PC-3 (cell line): ENCODE results near the gene BCAR3. TPM values are rescaled to one million over a fixed set of nuclear protein-coding genes. Genes with fewer than 3 reads are reported as not detected.

Experiments used
- ATAC-seq: fragments of 200-7000 bp; cut with Tn5 transposase; 2 replicates; pipeline ENCODE4 v1.9.1; 2020; ENCODE audit warnings: mild to moderate bottlenecking, moderate library complexity
- BruUV-seq: library from RNA; stranded (reverse); fragments of 400-500 nt; replicated peaks from 2 replicates; lab custom pipeline; 2021; lab: Mats Ljungman, UMichigan
- CTCF ChIA-PET: fragments of 300-600 bp; sonication (Branson Sonifier 250); formaldehyde crosslinking; loops from one replicate; lab custom pipeline; 2022; ENCODE audit warnings: antibody characterized with exemption; lab: Charles Lee
- POLR2A ChIA-PET: fragments of 300-600 bp; sonication (Branson Sonifier 250); formaldehyde crosslinking; loops from one replicate; lab custom pipeline; 2022; ENCODE audit warnings: antibody characterized with exemption; ENCODE audit not compliant: unreplicated experiment; lab: Charles Lee
- DNase-seq: peaks from one replicate; pipeline ENCODE4 v3.0.0-alpha.2; 2015
- H2AFZ ChIP-seq: fragments of 300-600 bp; sonication (generic); 2 replicates; pipeline ENCODE4 v1.6.0; 2016; ENCODE audit warnings: antibody characterized with exemption, low read length
- H3F3A ChIP-seq: fragments of 300-600 bp; sonication (generic); one replicate; pipeline ENCODE4 v1.6.0; 2017; ENCODE audit warnings: antibody characterized with exemption, low read length, control low read depth, mild to moderate bottlenecking; ENCODE audit not compliant: unreplicated experiment
- H3K27ac ChIP-seq: fragments of 300-600 bp; sonication (generic); 2 replicates; pipeline ENCODE4 v1.5.1; 2016; ENCODE audit warnings: mild to moderate bottlenecking, low read length
- H3K27me3 ChIP-seq: fragments of 300-600 bp; sonication (generic); 2 replicates; pipeline ENCODE4 v1.6.1; 2016; ENCODE audit warnings: low read length, mixed read lengths
- H3K36me3 ChIP-seq: fragments of 300-600 bp; sonication (generic); 2 replicates; pipeline ENCODE4 v1.6.1; 2016; ENCODE audit warnings: low read depth, mixed run types, low read length, mixed read lengths
- H3K4me1 ChIP-seq: fragments of 300-600 bp; sonication (generic); 2 replicates; pipeline ENCODE4 v1.5.1; 2016; ENCODE audit warnings: low read length; ENCODE audit not compliant: insufficient read depth
- H3K4me2 ChIP-seq: fragments of 300-600 bp; sonication (generic); 2 replicates; pipeline ENCODE4 v1.6.0; 2016; ENCODE audit warnings: low read length
- H3K4me3 ChIP-seq: fragments of 300-600 bp; sonication (generic); 2 replicates; pipeline ENCODE4 v1.5.1; 2016; ENCODE audit warnings: mild to moderate bottlenecking, low read length, mixed read lengths
- H3K79me2 ChIP-seq: fragments of 300-600 bp; sonication (generic); 2 replicates; pipeline ENCODE4 v1.6.1; 2017; ENCODE audit warnings: low read length, mixed read lengths
- H3K9ac ChIP-seq: fragments of 300-600 bp; sonication (generic); 2 replicates; pipeline ENCODE4 v1.6.0; 2016; ENCODE audit warnings: mild to moderate bottlenecking, low read length
- H3K9me2 ChIP-seq: fragments of 300-600 bp; sonication (generic); replicated peaks from 2 replicates; pipeline ENCODE4 v1.6.1; 2016; ENCODE audit warnings: mixed run types, low read length, mixed read lengths
- H3K9me3 ChIP-seq: fragments of 300-600 bp; sonication (generic); 2 replicates; pipeline ENCODE4 v1.6.1; 2016; ENCODE audit warnings: low read length, mixed read lengths
- H4K20me1 ChIP-seq: fragments of 300-600 bp; sonication (generic); 2 replicates; pipeline ENCODE4 v1.6.1; 2016; ENCODE audit warnings: low read length, mixed read lengths
- CTCF ChIP-seq: fragments of 300-600 bp; sonication (generic); conservative IDR thresholded peaks from 2 replicates; pipeline ENCODE4 v1.5.1; 2017; ENCODE audit warnings: antibody characterized with exemption, low read depth, mild to moderate bottlenecking, low read length
- EZH2 ChIP-seq: fragments of 300-600 bp; sonication (generic); IDR thresholded peaks from one replicate; pipeline ENCODE4 v1.6.1; 2017; ENCODE audit warnings: antibody characterized with exemption, mild to moderate bottlenecking, low read length; ENCODE audit not compliant: unreplicated experiment
- EZH2phosphoT487 ChIP-seq: fragments of 300-600 bp; sonication (generic); IDR thresholded peaks from 2 replicates; pipeline ENCODE4 v1.6.1; 2018; ENCODE audit warnings: mild to moderate bottlenecking, antibody characterized with exemption, low read length, borderline replicate concordance
- intact Hi-C: fragments of 100-400 bp; cut with micrococcal nuclease; formaldehyde crosslinking; loops from 2 replicates; pipeline ENCODE4 v1.9.0; 2023
- total RNA-seq: library from RNA; depleted of rRNA; stranded (reverse); fragments of >200 nt; gene quantifications from 2 replicates; pipeline ENCODE4 v1.2.3, GENCODE V29; 2014

BCAR3 gene
- total RNA-seq, 1 experiment from 2014 or later = 171 TPM

- no TSS peak for BruUV-seq
- H3K36me3 ChIP-seq = peaks cover 52% of the 10 kb centered on the region
- H3K4me3 ChIP-seq = no peak overlapping the region
- H3K9me3 ChIP-seq = no peaks in the 10 kb centered on the region
- H3K27me3 ChIP-seq = no peaks in the 10 kb centered on the region
- H3K4me2 ChIP-seq = no peak overlapping the region
- H3K9ac ChIP-seq = no peak overlapping the region
- CTCF ChIA-PET = no interaction called here
- no peak for DNase-seq
- TF ChIP-seq CTCF (no peak), EZH2 (no peak), EZH2phosphoT487 (no peak)
- H2AFZ ChIP-seq = no peak overlapping the region
- POLR2A ChIA-PET = no interaction called here
- peaks cover 39% of the 10 kb centered on the region for H3K4me1 ChIP-seq
- H3K27ac ChIP-seq = no peak overlapping the region
- peaks cover 5% of the 10 kb centered on the region for H3F3A ChIP-seq
- no peak for ATAC-seq
- H3K79me2 ChIP-seq = peaks cover 100% of the 10 kb centered on the region
- peaks cover 91% of the 10 kb centered on the region for H4K20me1 ChIP-seq
- H3K9me2 ChIP-seq = no peaks in the 10 kb centered on the region
- intact Hi-C loops = no loop called here
These were observed 78.0 kb downstream of the BCAR3 start for GRCh38 chr1:93603601-93604000.

- H3K36me3 ChIP-seq = peaks cover 52% of the 10 kb centered on the region
- intact Hi-C loops = no loop called here
- ChIA-PET POLR2A (no interaction called here), CTCF (no interaction called here)
- H3K79me2 ChIP-seq = peaks cover 100% of the 10 kb centered on the region
- ATAC-seq (no peak), DNase-seq (no peak)
- no peak overlapping the region for H3K4me3 ChIP-seq
- H4K20me1 ChIP-seq = peaks cover 91% of the 10 kb centered on the region
- H3K27ac ChIP-seq = no peak overlapping the region
- no peak overlapping the region for H2AFZ ChIP-seq
- TF ChIP-seq EZH2 = no peak
- TF ChIP-seq EZH2phosphoT487 = no peak
- no peak for TF ChIP-seq CTCF
- no peaks in the 10 kb centered on the region for H3K9me3 ChIP-seq
- H3F3A ChIP-seq = peaks cover 5% of the 10 kb centered on the region
- H3K4me1 ChIP-seq = peaks cover 34% of the 10 kb centered on the region
- no peaks in the 10 kb centered on the region for H3K27me3 ChIP-seq
- H3K9ac ChIP-seq = no peak overlapping the region
- no peaks in the 10 kb centered on the region for H3K9me2 ChIP-seq
- BruUV-seq = no TSS peak
- no peak overlapping the region for H3K4me2 ChIP-seq
These were observed 78.5 kb downstream of the BCAR3 start for GRCh38 chr1:93603106-93603505.

GRCh38 chr1:93602101-93602500 is 79.5 kb downstream of the BCAR3 start:
- CTCF ChIA-PET = no interaction called here
- H4K20me1 ChIP-seq = peaks cover 92% of the 10 kb centered on the region

More at GRCh38 chr1:93602101-93602500, 79.5 kb downstream of the BCAR3 start:
- H3K27ac ChIP-seq = no peak overlapping the region
- peaks cover 100% of the 10 kb centered on the region for H3K79me2 ChIP-seq
- H2AFZ ChIP-seq = no peak overlapping the region
- peaks cover 24% of the 10 kb centered on the region for H3K4me1 ChIP-seq
- no TSS peak for BruUV-seq
- no peak for DNase-seq
- no peak overlapping the region for H3K4me2 ChIP-seq
- no peak overlapping the region for H3K4me3 ChIP-seq
- H3K36me3 ChIP-seq = peaks cover 60% of the 10 kb centered on the region
- H3F3A ChIP-seq = peaks cover 5% of the 10 kb centered on the region
- no peak overlapping the region for H3K9ac ChIP-seq
- H3K9me3 ChIP-seq = no peaks in the 10 kb centered on the region
- no peaks in the 10 kb centered on the region for H3K9me2 ChIP-seq
- H3K27me3 ChIP-seq = no peaks in the 10 kb centered on the region
- POLR2A ChIA-PET = no interaction called here
- ATAC-seq = no peak
- TF ChIP-seq CTCF (no peak), EZH2 (no peak), EZH2phosphoT487 (no peak)
- intact Hi-C loops = no loop called here
